IMR-90 (cell line): ENCODE results near the gene GNG7. TPM values are rescaled to one million over a fixed set of nuclear protein-coding genes. Genes with fewer than 3 reads are reported as not detected.
"Not testable (repeated sequence)": the region's sequence is repeated elsewhere in the genome, so short reads cannot be mapped to it uniquely, and the experiment has no call there.

Source experiments
- ATAC-seq: fragments of 200-7000 bp; cut with Tn5 transposase; 2 replicates; pipeline ENCODE4 v1.9.1; 2020; ENCODE audit warnings: low read depth, mild to moderate bottlenecking, moderate library complexity
- BruUV-seq: library from RNA; stranded (reverse); fragments of 400-500 nt; replicated peaks from 2 replicates; lab custom pipeline; 2021; lab: Mats Ljungman, UMichigan
- CTCF ChIA-PET: fragments of 300-600 bp; formaldehyde crosslinking; extraction: SDS; loops from one replicate; lab custom pipeline; 2021; ENCODE audit warnings: antibody characterized with exemption; lab: Yijun Ruan, JAX
- POLR2A ChIA-PET: fragments of 300-600 bp; sonication (Branson Sonifier 250); formaldehyde crosslinking; loops from one replicate; lab custom pipeline; 2022; ENCODE audit warnings: antibody characterized with exemption; ENCODE audit not compliant: unreplicated experiment; lab: Charles Lee
- DNase-seq: peaks from one replicate; pipeline ENCODE4 v3.0.0; 2013
- H2AFZ ChIP-seq: replicated peaks from 2 replicates; pipeline ENCODE3; 2013; ENCODE audit warnings: low read length, mild to moderate bottlenecking; ENCODE audit not compliant: poor library complexity
- H2AK5ac ChIP-seq: 2 replicates; pipeline ENCODE4 v1.6.1; 2013; ENCODE audit warnings: low read depth, low read length, inconsistent platforms
- H2AK9ac ChIP-seq: replicated peaks from 2 replicates; pipeline ENCODE3; 2013; ENCODE audit warnings: mild to moderate bottlenecking, low read depth, low read length, moderate library complexity; ENCODE audit not compliant: poor library complexity
- H2BK120ac ChIP-seq: 2 replicates; pipeline ENCODE4 v1.6.1; 2013; ENCODE audit warnings: low read depth, low read length, inconsistent platforms
- H2BK15ac ChIP-seq: 3 replicates; pipeline ENCODE4 v1.6.1; 2013; ENCODE audit warnings: low read depth, low read length, inconsistent platforms
- H2BK20ac ChIP-seq: 2 replicates; pipeline ENCODE4 v1.6.1; 2013; ENCODE audit warnings: low read depth, mild to moderate bottlenecking, inconsistent platforms, low read length, moderate library complexity
- H2BK5ac ChIP-seq: 2 replicates; pipeline ENCODE4 v1.6.1; 2013; ENCODE audit warnings: mild to moderate bottlenecking, low read depth, low read length, inconsistent platforms; ENCODE audit not compliant: poor library complexity, severe bottlenecking
- H3K14ac ChIP-seq: replicated peaks from 2 replicates; pipeline ENCODE4 v1.6.1; 2013; ENCODE audit warnings: low read depth, low read length, inconsistent platforms
- H3K18ac ChIP-seq: 2 replicates; pipeline ENCODE4 v1.6.1; 2013; ENCODE audit warnings: low read depth, low read length, control low read depth
- H3K23ac ChIP-seq: 2 replicates; pipeline ENCODE4 v1.6.1; 2013; ENCODE audit warnings: low read depth, low read length, inconsistent platforms
- H3K27ac ChIP-seq: 2 replicates; pipeline ENCODE4 v1.5.1; 2013; ENCODE audit warnings: mild to moderate bottlenecking, control low read depth, low read length; ENCODE audit not compliant: insufficient read depth
- H3K27me3 ChIP-seq: 2 replicates; pipeline ENCODE4 v1.6.1; 2013; ENCODE audit warnings: low read length; ENCODE audit not compliant: control insufficient read depth, insufficient read depth
- H3K36me3 ChIP-seq: 2 replicates; pipeline ENCODE4 v1.6.1; 2013; ENCODE audit warnings: low read length, mixed read lengths; ENCODE audit not compliant: control insufficient read depth, insufficient read depth
- H3K4ac ChIP-seq: 2 replicates; pipeline ENCODE4 v1.6.1; 2013; ENCODE audit warnings: low read depth, low read length, inconsistent platforms
- H3K4me1 ChIP-seq: 2 replicates; pipeline ENCODE4 v1.6.1; 2013; ENCODE audit warnings: low read length, mixed read lengths; ENCODE audit not compliant: control insufficient read depth, insufficient read depth
- H3K4me2 ChIP-seq: 2 replicates; pipeline ENCODE4 v1.6.1; 2013; ENCODE audit warnings: low read depth, mild to moderate bottlenecking, control low read depth, low read length, moderate library complexity
- H3K4me3 ChIP-seq: 2 replicates; pipeline ENCODE4 v1.5.1; 2013; ENCODE audit warnings: low read depth, mild to moderate bottlenecking, control low read depth, low read length, moderate library complexity; ENCODE audit not compliant: insufficient read depth
- H3K56ac ChIP-seq: 2 replicates; pipeline ENCODE4 v1.6.1; 2013; ENCODE audit warnings: low read length, inconsistent platforms; ENCODE audit not compliant: insufficient read depth; ENCODE audit errors: extremely low read depth
- H3K79me1 ChIP-seq, 2 experiments: 2 replicates each; pipeline ENCODE4 v1.6.1; 2013; ENCODE audit warnings: low read length in 2 of 2, inconsistent platforms in 1 of 2, low read depth in 1 of 2
- H3K9ac ChIP-seq: 2 replicates; pipeline ENCODE4 v1.6.1; 2013; ENCODE audit warnings: low read depth, low read length, control low read depth
- H3K9me1 ChIP-seq: 2 replicates; pipeline ENCODE4 v1.6.1; 2013; ENCODE audit warnings: low read length, inconsistent platforms; ENCODE audit not compliant: insufficient read depth
- H3K9me3 ChIP-seq: 2 replicates; pipeline ENCODE4 v1.6.1; 2013; ENCODE audit warnings: low read length; ENCODE audit not compliant: control insufficient read depth, insufficient read depth
- H4K20me1 ChIP-seq: 2 replicates; pipeline ENCODE4 v1.6.1; 2013; ENCODE audit warnings: low read length, inconsistent platforms; ENCODE audit not compliant: insufficient read depth
- H4K5ac ChIP-seq: 2 replicates; pipeline ENCODE4 v1.6.1; 2013; ENCODE audit warnings: mild to moderate bottlenecking, low read depth, low read length, control low read depth
- H4K8ac ChIP-seq, 2 experiments: 2 replicates each; pipeline ENCODE4 v1.6.1; 2013; ENCODE audit warnings: low read depth in 2 of 2, low read length in 2 of 2, control low read depth in 1 of 2, inconsistent platforms in 1 of 2
- H4K91ac ChIP-seq: 2 replicates; pipeline ENCODE4 v1.6.1; 2013; ENCODE audit warnings: low read depth, low read length, inconsistent platforms; ENCODE audit not compliant: insufficient read depth
- WGBS, 2 experiments: methylation state at CpG; one replicate each; pipeline versions ENCODE4 v1.1.5 to v1.1.7; 2013; ENCODE audit warnings: missing lambda C conversion rate in 2 of 2; ENCODE audit not compliant: insufficient read length in 1 of 2; ENCODE audit errors: extremely low coverage in 2 of 2; 5-methylcytosine and 5-hydroxymethylcytosine counted together
- dilution Hi-C: fragments of 300-500 bp; cut with HindIII; formaldehyde crosslinking; loops from one replicate; pipeline ENCODE4 v1.14.3; 2018; ENCODE audit warnings: low sequenced_read_pairs; ENCODE audit not compliant: unreplicated experiment
- in situ Hi-C: fragments of 300-500 bp; cut with MboI; formaldehyde crosslinking; loops from 3 replicates; pipeline ENCODE4 v1.14.3; 2019; ENCODE audit warnings: low sequenced_read_pairs, inconsistent platforms, mixed read lengths
- intact Hi-C: fragments of 100-400 bp; cut with micrococcal nuclease; formaldehyde crosslinking; loops from 2 replicates; pipeline ENCODE4 v1.10.0; 2022
- polyA plus RNA-seq, 3 experiments: library from polyadenylated mRNA; depleted of rRNA; stranded (reverse); fragments of >200 nt; gene quantifications; 2 replicates each; pipeline ENCODE4 v1.2.3, GENCODE V29; 2012; ENCODE audit warnings: low replicate concordance in 1 of 3
- total RNA-seq: library from RNA; depleted of rRNA; stranded (reverse); fragments of >200 nt; gene quantifications from 2 replicates; pipeline ENCODE4 v1.2.3, GENCODE V29; 2012

The GNG7 gene
- total and polyA plus RNA-seq, 2 of the 4 experiments (the other 2 are of a cell fraction): under 0.01 to 0.21 TPM

DNA sequence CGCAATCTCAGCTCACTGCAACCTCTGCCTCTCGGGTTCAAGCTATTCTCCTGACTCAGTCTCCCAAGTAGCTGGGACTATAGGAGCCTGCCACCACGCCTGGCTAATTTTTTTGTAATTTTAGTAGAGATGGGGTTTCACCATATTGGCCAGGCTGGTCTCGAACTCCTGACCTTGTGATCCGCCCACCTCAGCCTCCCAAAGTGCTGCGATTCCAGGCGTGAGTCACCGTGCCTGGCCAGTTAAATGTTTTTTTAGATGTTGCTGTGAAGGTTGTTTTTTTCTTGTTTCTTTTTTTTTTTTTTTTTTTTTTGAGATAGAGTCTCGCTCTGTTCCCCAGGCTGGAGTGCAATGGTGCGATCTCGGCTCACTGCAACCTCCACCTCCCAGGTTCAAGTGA is 183.6 kb downstream of the GNG7 start:
- H3K4me2 ChIP-seq, H3K9me3 ChIP-seq, ATAC-seq, H3K14ac ChIP-seq, H2BK15ac ChIP-seq, H2AK5ac ChIP-seq, H3K23ac ChIP-seq, H3K4ac ChIP-seq, CTCF ChIA-PET, in situ Hi-C loops, H3K4me1 ChIP-seq, H3K9ac ChIP-seq, H2AK9ac ChIP-seq, H2BK20ac ChIP-seq, H3K18ac ChIP-seq, H2BK5ac ChIP-seq, H3K27ac ChIP-seq, POLR2A ChIA-PET, H3K4me3 ChIP-seq, BruUV-seq, H4K8ac ChIP-seq, H3K36me3 ChIP-seq, dilution Hi-C loops, H3K56ac ChIP-seq, H4K20me1 ChIP-seq, H4K5ac ChIP-seq, intact Hi-C loops, H2BK120ac ChIP-seq, H4K91ac ChIP-seq, H3K9me1 ChIP-seq, H2AFZ ChIP-seq, H3K79me1 ChIP-seq, H3K27me3 ChIP-seq: not testable (repeated sequence)
- peak; percentile 26 for DNase-seq
- WGBS, 2 experiments: no CpG with 5 or more reads among the region's 11 CpGs
